ENCODE measurements around the gene CCDC97.
A peak's percentile ranks its signal among the peaks of the same experiment; 100 is the strongest.

The CCDC97 gene

GRCh38 chr19:41321204-41321599, 11.2 kb downstream of the CCDC97 start:
- no peak for DNase-seq

- DNase-seq = no peak
Observed at GRCh38 chr19:41321600-41322270, 11.8 kb downstream of the CCDC97 start.

- no peak for DNase-seq
Observed at GRCh38 chr19:41322451-41322850, 12.5 kb downstream of the CCDC97 start.

- DNase-seq = no peak
Observed at GRCh38 chr19:41323023-41323422, 13.1 kb downstream of the CCDC97 start.

GRCh38 chr19:41323430-41324125, 13.6 kb downstream of the CCDC97 start:
- DNase-seq = no peak

GRCh38 chr19:41324231-41324702, 14.3 kb downstream of the CCDC97 start:
- DNase-seq = no peak

GRCh38 chr19:41324921-41325639, 15.1 kb downstream of the CCDC97 start:
- DNase-seq = no peak

- no peak for DNase-seq
Observed at GRCh38 chr19:41325640-41325946, 15.6 kb downstream of the CCDC97 start.

GRCh38 chr19:41325947-41326706, 16.2 kb downstream of the CCDC97 start:
- DNase-seq = no peak

- DNase-seq = no peak
Observed at GRCh38 chr19:41327076-41327575, 17.2 kb downstream of the CCDC97 start.

GRCh38 chr19:41327576-41328156, 17.7 kb downstream of the CCDC97 start:
- DNase-seq = peak; percentile 9

- DNase-seq = no peak
Observed at GRCh38 chr19:41328157-41328841, 18.3 kb downstream of the CCDC97 start.

GRCh38 chr19:41328842-41329225, 18.9 kb downstream of the CCDC97 start:
- DNase-seq = no peak

- DNase-seq = no peak
Observed at GRCh38 chr19:41330481-41330880, 20.5 kb downstream of the CCDC97 start.

GRCh38 chr19:41330946-41331678, 21.1 kb downstream of the CCDC97 start:
- no peak for DNase-seq

GRCh38 chr19:41332000-41332399, 22.0 kb downstream of the CCDC97 start:
- DNase-seq = no peak

- DNase-seq = no peak
Observed at GRCh38 chr19:41332468-41332867, 22.5 kb downstream of the CCDC97 start.

- no peak for DNase-seq
Observed at GRCh38 chr19:41334793-41335192, 24.8 kb downstream of the CCDC97 start.

- no peak for DNase-seq
Observed at GRCh38 chr19:41335467-41335866, 25.5 kb downstream of the CCDC97 start.

GRCh38 chr19:41339936-41340335, 30.0 kb downstream of the CCDC97 start:
- no peak for DNase-seq

All from NCI-H345 (cell line).